Thyroid gland (tissue), 4 donors: ENCODE results near the gene RAET1L.

Source experiments
- POLR2A ChIP-seq, 2 donors: fragments of 450-650 bp; IDR thresholded peaks; one replicate each; pipeline ENCODE4 v1.6.1; 2017; ENCODE audit warnings: antibody characterized with exemption in 2 of 2, mild to moderate bottlenecking in 2 of 2, moderate library complexity in 1 of 2
- TF ChIP-seq, protein P1 (sequence below), 6 experiments: fragments of 200-600 bp in 3 of 6; fragments of 450-650 bp in 3 of 6; sonication (generic) in 3 of 6; IDR thresholded peaks; one replicate each; pipeline ENCODE4 v1.5.1; 2016 to 2019; ENCODE audit warnings: antibody characterized with exemption in 6 of 6, mild to moderate bottlenecking in 2 of 6, inconsistent platforms in 1 of 6, moderate library complexity in 1 of 6

DNA sequence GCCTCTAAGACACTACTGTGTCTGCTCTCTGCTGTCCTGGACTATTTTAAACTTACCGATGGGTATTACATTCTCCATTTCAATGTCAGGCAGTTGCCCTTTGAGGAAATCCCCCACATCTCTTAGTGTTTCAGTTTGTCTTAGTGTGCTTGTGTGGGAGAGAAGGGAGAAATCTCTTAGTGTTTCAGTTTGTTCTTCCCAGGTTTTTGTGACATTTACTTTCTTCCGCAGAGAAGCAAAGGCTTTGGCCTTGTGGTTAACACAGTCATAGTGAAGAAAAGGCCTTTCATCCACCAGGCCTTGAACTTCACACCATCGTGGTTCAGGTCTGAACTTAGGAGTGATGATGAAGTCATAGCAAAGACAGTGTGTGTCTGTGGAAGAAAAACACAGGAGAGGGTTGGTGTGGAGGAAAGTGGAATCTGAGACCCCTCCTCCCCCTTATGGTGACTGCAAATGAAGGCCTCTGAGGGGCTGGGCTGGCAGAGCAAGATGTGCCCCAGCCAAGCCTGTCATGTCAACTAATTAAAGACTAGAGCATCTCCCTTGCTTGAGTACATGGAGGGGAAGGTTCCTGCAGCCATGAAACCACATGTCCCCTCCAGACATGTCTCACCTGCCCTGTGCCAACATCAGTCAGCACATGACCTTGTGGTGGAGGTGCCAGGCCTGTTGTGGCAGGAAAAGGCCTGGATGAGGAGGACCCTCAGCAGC is 23.9 kb downstream of the RAET1L start:
- TF ChIP-seq, protein P1, sequence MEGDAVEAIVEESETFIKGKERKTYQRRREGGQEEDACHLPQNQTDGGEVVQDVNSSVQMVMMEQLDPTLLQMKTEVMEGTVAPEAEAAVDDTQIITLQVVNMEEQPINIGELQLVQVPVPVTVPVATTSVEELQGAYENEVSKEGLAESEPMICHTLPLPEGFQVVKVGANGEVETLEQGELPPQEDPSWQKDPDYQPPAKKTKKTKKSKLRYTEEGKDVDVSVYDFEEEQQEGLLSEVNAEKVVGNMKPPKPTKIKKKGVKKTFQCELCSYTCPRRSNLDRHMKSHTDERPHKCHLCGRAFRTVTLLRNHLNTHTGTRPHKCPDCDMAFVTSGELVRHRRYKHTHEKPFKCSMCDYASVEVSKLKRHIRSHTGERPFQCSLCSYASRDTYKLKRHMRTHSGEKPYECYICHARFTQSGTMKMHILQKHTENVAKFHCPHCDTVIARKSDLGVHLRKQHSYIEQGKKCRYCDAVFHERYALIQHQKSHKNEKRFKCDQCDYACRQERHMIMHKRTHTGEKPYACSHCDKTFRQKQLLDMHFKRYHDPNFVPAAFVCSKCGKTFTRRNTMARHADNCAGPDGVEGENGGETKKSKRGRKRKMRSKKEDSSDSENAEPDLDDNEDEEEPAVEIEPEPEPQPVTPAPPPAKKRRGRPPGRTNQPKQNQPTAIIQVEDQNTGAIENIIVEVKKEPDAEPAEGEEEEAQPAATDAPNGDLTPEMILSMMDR (IDR thresholded peaks at IDR 0.05) = no peak
- TF ChIP-seq POLR2A (IDR thresholded peaks at IDR 0.05) = no peak
